Stimulated activated CD8-positive, alpha-beta memory T cell treated with anti-CD3 and anti-CD28 coated beads, Interleukin-2, amount 100 ng/mL, for 48 hours (primary cell): ENCODE measurements around the gene EFCAB5.

ENCODE experiments used
- DNase-seq, 2 donors: peaks; one replicate each; pipeline ENCODE4 v3.0.0-alpha.2; 2020; ENCODE audit warnings: low read depth in 2 of 2

The EFCAB5 gene

DNA sequence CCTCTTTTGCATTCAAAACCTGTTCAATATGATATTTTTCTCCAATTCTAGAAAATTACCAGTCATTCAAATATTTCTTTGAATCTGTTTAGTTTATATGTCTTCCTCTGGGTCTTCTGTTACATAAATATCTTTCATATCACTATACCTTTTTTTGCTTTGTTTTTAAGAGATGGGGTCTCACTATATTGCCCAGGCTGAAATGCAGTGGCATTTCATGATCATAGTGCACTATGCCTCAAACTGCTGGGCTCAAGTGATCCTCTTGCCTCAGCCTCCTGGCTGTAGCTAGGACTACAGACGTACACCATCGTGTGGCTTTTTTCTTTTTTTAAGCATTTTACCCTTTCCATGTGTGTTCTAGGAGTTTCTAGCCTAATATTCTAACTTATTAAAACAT, 214.0 kb downstream of the EFCAB5 start:
- no peak for DNase-seq
